ENCODE data around the gene TM9SF4.
"Not testable (repeated sequence)": the region's sequence is repeated elsewhere in the genome, so short reads cannot be mapped to it uniquely, and the experiment has no call there.

TM9SF4 gene

DNA sequence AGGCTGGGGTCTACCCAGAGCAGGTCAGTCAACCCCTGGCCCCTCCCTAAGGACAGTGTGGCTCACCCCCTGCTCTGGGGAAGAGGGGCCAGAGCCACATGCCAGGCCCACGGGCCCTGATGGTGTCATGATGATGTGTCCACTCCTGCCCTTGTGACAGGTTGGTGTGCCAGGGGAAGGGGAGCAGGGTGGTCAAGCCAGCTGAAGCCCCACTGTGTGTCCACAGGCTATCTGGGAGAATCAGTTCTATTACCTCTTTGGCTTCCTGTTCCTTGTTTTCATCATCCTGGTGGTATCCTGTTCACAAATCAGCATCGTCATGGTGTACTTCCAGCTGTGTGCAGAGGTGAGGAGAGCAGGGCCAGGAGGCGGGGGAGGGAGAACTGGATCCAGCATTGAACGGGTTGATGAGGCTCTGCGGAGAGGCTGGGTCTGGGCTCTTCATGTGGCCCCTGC is 50.3 kb downstream of the TM9SF4 start:
- DNase-seq = no peak

DNA sequence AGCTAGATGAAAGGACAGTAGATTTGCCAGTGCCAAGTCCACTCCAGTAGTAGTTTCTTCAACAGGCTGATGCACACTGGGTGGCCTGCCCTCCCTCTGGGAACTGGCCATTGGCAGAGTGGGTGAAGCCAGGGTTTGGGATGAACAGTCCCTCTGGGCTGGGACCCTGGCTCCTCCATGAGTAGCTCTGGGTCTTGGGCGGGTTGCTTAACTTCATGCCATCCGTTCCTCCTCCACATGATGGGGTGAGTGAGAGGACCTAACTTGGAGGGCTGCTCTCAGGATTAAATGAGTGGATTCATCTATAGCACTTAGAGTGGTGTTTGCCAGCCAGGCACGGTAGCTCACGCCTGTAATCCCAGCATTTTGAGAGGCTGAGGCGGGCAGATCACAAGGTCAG is 50.8 kb downstream of the TM9SF4 start:
- no peak for DNase-seq

DNA sequence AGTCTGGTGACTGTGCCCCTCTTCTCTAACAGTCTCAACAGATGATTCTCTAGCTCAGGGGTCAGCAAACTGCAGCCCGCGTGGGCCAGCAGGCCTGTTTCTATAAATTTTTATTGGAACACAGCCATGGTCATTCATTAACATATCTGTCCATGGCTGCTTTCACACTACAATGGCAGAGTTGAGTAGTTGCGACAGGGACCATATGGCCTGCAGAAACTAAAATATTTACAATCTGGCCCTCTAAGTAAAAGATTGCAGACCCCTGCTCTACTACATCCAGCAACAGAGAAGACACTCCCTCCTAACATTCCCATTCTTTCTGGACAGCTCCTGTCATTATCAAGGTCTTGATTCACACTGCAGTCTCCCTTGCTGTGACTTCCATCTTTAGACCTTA is 52.8 kb downstream of the TM9SF4 start:
- no peak for DNase-seq

- DNase-seq = no peak
Observed at GRCh38 chr20:32163951-32164350, 54.4 kb downstream of the TM9SF4 start.

- no peak for DNase-seq
Observed at GRCh38 chr20:32164984-32165735, 55.6 kb downstream of the TM9SF4 start.

GRCh38 chr20:32165836-32166545 is 56.5 kb downstream of the TM9SF4 start:
- no peak for DNase-seq

DNA sequence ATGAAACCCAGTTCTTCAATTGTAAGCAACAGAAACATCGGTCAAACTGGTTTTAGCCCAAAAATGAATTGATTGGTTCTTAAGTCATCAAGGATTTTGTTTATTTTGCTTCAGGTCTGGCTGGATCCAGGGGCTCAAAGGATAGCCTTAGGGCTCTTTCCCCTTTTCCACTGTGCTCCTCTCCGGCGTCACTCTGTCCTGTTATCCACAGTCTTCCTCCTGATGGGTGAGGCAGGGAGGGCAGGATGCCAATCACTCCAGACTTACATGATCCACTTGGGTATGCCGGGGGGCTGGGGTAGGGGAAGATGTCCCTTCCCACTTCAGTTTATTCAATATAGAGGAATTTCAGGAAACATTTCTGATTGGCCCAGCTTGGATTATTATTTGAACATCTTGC is 58.0 kb downstream of the TM9SF4 start:
- DNase-seq = no peak

DNA sequence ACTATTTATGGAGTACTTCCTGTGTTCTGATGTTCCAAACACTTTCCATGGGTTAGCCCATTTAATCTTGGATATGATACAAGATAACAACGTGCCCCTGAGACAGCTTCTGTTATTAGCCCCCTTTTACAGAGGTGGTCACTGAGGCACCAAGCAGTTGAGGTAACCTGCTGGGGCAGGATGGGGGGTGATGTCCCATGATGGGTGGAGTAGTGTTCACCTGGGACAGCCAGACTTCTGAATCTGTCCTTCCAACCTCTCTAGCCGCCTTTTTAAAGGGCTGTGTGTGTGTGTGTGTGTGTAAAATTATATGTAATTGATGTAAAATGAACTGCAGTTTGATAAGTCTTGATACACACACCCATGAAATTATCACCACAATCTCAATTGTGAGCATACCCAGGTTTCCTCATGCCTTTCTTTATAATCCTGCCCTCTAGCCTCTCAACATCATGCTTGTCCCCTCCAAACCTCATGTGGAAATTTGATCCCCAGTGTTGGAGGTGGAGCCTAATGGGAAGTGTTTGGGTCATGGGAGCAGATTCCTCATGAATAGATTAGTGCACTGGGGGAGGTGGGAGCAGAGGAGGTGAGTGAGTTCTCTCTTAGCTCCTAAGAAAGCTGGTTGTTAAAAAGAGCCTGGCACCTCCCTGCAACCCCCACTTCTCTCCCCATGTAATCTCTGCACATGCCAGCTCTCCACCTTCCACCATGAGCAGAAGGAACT is 58.8 kb downstream of the TM9SF4 start:
- DNase-seq = no peak

DNA sequence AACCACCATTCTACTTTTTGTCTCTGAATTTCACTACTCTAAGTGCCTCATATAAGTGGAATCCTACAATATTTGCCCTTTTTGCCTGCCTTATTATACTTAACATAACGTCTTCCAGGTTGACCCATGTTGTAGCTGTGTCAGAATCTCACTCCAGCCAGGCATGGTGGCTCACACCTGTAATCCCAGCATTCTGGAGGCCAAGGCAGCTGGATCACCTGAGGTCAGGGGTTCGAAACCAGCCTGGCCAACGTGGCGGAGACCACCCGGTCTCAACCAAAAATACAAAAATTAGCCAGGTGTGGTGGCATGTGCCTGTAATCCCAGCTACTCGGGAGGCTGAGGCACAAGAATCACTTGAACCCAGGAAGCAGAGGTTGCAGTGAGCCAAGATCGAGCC is 68.2 kb downstream of the TM9SF4 start:
- DNase-seq = not testable (repeated sequence)

- no peak for DNase-seq
Observed at GRCh38 chr20:32179515-32179914, 70.0 kb downstream of the TM9SF4 start.

GRCh38 chr20:32179934-32180333 is 70.4 kb downstream of the TM9SF4 start:
- DNase-seq = no peak

DNA sequence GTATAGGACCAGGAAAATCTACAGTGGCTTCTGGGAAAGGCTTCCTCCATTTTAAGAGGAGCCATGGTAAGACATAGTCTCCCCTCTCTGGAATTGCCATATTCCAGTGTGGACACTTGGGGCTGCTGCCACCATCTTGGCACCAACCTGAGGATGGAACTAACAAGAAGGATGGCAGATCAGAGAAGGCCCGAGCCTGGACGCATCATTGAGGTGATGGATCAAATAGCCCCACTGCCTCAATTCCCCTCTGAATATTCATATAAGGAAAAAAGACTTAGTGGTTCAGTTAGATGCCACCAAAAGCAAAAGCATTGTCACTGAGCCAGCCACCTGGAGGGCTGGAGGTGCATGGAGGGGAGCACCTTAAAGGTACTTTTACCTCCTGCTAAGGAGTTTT is 72.1 kb downstream of the TM9SF4 start:
- no peak for DNase-seq

DNA sequence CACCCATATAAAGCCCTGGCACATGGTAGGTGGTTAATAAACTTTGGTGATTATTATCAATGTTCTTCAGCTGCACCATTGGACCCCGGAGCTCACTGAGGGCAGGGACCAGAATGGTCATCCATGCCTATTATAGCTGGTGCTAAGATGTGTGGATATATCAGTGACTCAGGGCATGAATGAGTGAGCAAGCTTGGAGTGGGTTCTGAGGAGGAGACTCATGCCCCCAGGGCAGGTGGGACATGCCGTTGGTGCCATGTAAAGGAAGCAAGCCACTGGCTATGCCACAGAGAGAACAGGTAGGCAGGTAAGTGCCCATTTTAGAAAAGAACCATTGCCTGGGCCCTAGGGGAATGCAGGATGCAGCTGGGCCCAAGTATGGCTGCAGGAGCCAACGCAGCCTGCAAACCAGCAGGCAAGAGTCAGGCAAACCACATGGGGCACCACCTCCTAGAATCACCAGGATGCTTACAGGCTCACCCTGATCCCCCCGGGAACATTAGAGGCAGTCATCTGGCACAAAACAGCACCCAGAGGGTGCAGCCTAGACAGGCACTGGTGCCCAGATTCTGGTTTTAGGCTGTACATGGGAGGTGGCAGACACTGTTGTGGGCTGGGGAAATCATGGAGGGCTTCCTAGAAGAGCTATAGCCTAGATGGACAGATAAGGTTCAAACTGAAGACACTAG is 74.6 kb downstream of the TM9SF4 start:
- no peak for DNase-seq

- no peak for DNase-seq
Observed at GRCh38 chr20:32184961-32185603, 75.6 kb downstream of the TM9SF4 start.

GRCh38 chr20:32186506-32186905 is 77.0 kb downstream of the TM9SF4 start:
- DNase-seq = no peak

GRCh38 chr20:32188376-32189122 is 79.0 kb downstream of the TM9SF4 start:
- no peak for DNase-seq

DNA sequence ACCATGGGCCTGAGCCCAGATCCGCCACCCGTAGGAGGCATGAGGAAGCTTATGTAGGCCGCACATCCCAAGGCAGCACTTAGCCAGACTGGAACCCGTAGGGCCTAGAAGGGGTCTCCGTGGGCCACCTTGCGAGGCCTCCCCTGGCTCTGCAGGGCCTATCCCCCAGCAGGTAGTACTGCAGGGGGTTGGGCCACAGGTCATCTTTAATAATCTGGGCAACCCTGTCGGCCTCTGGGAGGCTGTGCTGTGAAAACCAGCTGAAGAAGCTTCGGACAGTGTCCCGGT is 79.6 kb downstream of the TM9SF4 start:
- DNase-seq = no peak

DNA sequence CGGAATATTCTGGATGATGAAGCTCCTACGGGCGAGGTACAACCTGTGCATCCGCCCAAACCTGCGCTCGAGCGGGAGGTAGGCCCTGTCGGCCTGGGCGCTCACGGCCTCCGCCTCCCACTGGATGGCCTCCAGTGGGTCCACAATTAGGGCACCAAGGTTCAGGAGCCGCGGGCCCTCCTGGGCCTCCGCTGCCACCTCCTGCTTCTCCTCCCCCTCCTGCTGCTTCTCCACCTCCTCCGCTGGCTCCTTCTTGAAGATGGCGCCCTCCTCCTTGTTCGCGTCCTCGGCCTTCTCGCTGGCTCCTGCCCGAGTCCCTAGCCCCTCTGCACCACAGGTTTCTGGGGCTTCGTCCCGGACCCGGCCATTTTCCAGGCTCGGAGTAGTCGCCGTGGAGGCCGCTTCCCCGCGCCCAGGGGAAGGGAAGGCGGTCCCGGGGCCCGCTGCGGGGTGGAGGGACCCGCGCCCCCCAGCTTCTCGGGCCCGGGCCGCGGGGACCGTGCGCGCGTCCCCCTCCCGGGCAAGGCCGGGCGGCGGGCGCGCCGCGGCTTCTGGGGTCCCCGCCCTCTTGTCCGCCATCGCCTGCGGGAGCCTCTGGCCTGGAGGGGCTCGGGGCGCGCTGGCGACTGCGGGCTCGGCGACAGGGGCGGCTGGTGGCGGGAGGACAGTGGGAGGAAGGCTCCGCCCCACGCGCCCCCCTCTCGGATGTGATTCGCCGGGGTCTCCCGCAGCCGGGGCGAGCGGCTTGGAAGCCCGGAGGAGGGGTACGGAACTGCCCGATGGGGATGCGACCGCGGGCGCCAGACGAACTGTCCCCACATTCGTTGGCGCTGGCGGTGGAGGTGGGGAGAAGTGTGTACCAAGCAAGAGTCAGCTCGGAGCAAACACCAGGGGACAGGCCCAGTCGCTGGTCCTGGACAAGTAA is 80.4 kb downstream of the TM9SF4 start:
- peak; percentile 36 for DNase-seq

DNA sequence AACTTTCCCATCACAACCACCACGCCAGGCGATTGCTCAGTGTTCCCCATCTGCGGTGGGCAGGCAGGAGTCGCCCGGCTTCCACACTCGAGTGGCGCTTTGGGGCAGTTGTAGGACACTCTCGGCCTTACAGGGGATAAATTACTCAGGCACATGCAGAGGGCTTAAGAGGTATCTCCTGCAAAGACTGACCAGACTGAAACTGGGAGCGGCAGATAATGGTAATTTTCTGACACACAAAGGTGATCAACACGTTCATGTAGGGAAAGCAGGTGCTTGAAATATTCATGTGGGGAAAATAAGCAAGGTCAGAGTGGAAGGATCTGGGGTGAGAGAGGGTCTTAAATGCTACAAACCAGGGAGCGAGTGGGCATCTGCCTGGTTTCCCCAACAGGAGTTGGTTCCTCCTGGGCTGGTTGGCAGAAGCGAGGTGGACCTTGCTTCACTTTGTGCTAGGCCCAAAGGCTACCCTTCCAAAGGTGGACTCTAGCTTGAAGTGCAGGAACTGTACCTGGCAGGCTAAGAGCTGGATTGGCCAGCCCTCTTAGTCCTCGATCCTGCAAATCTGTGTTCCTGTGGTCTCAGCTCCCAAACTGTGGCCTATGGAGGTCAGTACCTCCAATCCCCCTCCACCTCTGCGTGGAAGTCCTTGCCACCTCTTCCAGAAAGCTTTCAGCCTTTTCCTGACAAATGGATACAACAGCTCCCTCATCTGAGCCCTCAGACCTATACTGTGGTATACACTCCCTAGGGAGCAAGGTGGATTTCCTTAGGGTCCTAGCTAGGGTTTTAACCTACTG is 81.3 kb downstream of the TM9SF4 start:
- DNase-seq = no peak

DNA sequence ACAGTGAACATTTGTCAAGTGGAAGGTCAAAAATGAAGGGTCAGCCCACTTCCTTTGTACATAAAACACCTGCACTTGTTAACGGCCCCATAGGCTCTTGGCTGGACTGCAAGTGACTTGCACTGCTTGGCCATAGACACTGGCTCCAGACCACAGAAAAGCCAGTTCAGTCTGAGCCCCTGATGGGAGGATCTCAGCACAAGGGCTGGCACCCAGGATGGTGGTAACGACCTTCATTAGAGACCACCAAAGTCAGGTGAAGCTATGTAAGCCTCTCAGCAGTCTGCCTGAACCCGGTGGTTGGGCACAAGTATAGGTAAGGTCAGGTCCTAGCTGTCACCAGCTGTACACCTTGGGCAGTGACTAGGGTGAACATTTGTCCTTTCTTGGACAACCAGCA is 81.9 kb downstream of the TM9SF4 start:
- no peak for DNase-seq

Measured in activated CD4-positive, alpha-beta T cell treated with anti-CD3 and anti-CD28 coated beads, Interleukin-2, amount 50 U/mL, for 1 hour (primary cell).